ENCODE data around the gene WDR13.

DNA sequence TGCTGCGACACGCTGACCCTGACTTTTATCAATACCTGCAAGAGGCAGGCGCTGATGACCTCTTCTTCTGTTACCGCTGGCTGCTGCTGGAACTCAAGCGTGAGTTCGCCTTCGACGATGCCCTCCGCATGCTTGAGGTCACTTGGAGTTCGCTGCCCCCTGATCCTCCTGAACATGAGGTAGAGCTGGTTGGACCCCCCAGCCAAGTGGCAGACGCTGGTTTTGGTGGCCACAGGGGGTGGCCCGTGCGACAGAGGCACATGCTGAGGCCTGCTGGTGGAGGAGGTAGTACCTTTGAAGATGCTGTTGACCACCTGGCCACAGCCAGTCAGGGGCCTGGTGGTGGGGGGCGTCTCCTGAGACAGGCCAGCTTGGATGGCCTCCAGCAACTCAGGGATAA lies 37.2 kb upstream of the WDR13 start:
- no peak for TF ChIP-seq CREB1 (IDR thresholded peaks at IDR 0.05; ENCODE audit: low read depth)
- no peak for TF ChIP-seq YY1 (IDR thresholded peaks at IDR 0.05; ENCODE audit: low read depth)
- TF ChIP-seq RAD21 (IDR thresholded peaks at IDR 0.05; ENCODE audit: low read depth): no peak
- TF ChIP-seq, protein P1, sequence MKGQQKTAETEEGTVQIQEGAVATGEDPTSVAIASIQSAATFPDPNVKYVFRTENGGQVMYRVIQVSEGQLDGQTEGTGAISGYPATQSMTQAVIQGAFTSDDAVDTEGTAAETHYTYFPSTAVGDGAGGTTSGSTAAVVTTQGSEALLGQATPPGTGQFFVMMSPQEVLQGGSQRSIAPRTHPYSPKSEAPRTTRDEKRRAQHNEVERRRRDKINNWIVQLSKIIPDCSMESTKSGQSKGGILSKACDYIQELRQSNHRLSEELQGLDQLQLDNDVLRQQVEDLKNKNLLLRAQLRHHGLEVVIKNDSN (IDR thresholded peaks at IDR 0.05): no peak
- no peak for TF ChIP-seq TEAD4 (IDR thresholded peaks at IDR 0.05)

Data from Ishikawa (cell line).